HepG2 (cell line): ENCODE data around the gene DQX1. TPM values are rescaled to one million over a fixed set of nuclear protein-coding genes. Genes with fewer than 3 reads are reported as not detected.
A peak's percentile ranks its signal among the peaks of the same experiment; 100 is the strongest.

Experiments
- EZH2 ChIP-seq: conservative IDR thresholded peaks from 2 replicates; pipeline ENCODE4 v1.6.1; 2012; ENCODE audit warnings: mild to moderate bottlenecking, low read depth, low read length, moderate library complexity
- HNF1A ChIP-seq, 2 experiments: sonication (generic) in 1 of 2; formaldehyde crosslinking in 1 of 2; IDR thresholded peaks; 2 replicates each; pipeline versions ENCODE4 v1.4.0 to v1.6.1; 2016 to 2020; ENCODE audit warnings: borderline replicate concordance in 1 of 2, low read depth in 1 of 2, mild to moderate bottlenecking in 1 of 2, missing genetic modification reagents in 1 of 2
- KMT2A ChIP-seq: sonication (generic); formaldehyde crosslinking; IDR thresholded peaks from 2 replicates; pipeline ENCODE4 v1.4.0; 2020; ENCODE audit warnings: missing genetic modification reagents
- MTERF4 ChIP-seq: sonication (generic); formaldehyde crosslinking; IDR thresholded peaks from 2 replicates; pipeline ENCODE4 v1.8.0; 2023; ENCODE audit warnings: mild to moderate bottlenecking, missing genetic modification reagents
- RFXAP ChIP-seq: sonication (generic); formaldehyde crosslinking; IDR thresholded peaks from 2 replicates; pipeline ENCODE4 v1.4.0; 2020; ENCODE audit warnings: missing genetic modification reagents, borderline replicate concordance
- SMAD1 ChIP-seq: sonication (generic); formaldehyde crosslinking; IDR thresholded peaks from 2 replicates; pipeline ENCODE4 v1.4.0; 2020; ENCODE audit warnings: missing genetic modification reagents, low read depth, mild to moderate bottlenecking, borderline replicate concordance
- THAP11 ChIP-seq: IDR thresholded peaks from 2 replicates; pipeline ENCODE4 v1.6.1; 2016; ENCODE audit warnings: missing biosample characterization, missing genetic modification reagents
- ZBED4 ChIP-seq: sonication (generic); formaldehyde crosslinking; IDR thresholded peaks from 2 replicates; pipeline ENCODE4 v1.4.0; 2020; ENCODE audit warnings: missing genetic modification reagents, borderline replicate concordance
- ZBTB37 ChIP-seq: sonication (generic); formaldehyde crosslinking; IDR thresholded peaks from 2 replicates; pipeline ENCODE4 v1.4.0; 2020; ENCODE audit warnings: mild to moderate bottlenecking, missing genetic modification reagents
- ZNF160 ChIP-seq: sonication (generic); formaldehyde crosslinking; IDR thresholded peaks from 2 replicates; pipeline ENCODE4 v1.8.0; 2022; ENCODE audit warnings: mild to moderate bottlenecking, inconsistent platforms, missing genetic modification reagents
- ZNF264 ChIP-seq: sonication (generic); formaldehyde crosslinking; IDR thresholded peaks from 2 replicates; pipeline ENCODE4 v1.4.0; 2020; ENCODE audit warnings: missing genetic modification reagents
- ZNF331 ChIP-seq: sonication (generic); formaldehyde crosslinking; IDR thresholded peaks from 2 replicates; pipeline ENCODE4 v1.4.0; 2020; ENCODE audit warnings: missing genetic modification reagents
- ZNF501 ChIP-seq: sonication (generic); formaldehyde crosslinking; IDR thresholded peaks from 2 replicates; pipeline ENCODE4 v1.5.1; 2020; ENCODE audit warnings: mild to moderate bottlenecking, moderate library complexity, missing genetic modification reagents
- ZNF691 ChIP-seq: sonication (generic); formaldehyde crosslinking; IDR thresholded peaks from 2 replicates; pipeline ENCODE4 v1.4.0; 2020; ENCODE audit warnings: missing genetic modification reagents, low read depth, mild to moderate bottlenecking, borderline replicate concordance
- ZNF850 ChIP-seq: sonication (generic); formaldehyde crosslinking; conservative IDR thresholded peaks from 2 replicates; pipeline ENCODE4 v1.9.0; 2021; ENCODE audit warnings: mild to moderate bottlenecking, missing genetic modification reagents
- polyA plus RNA-seq, 8 experiments: library from polyadenylated mRNA; depleted of rRNA in 3 of 8; stranded (reverse) in 7 of 8; unstranded in 1 of 8; fragments of >200 nt; fragmentation: Illumina TruSeq in 4 of 8; extraction: Trizol in 4 of 8; gene quantifications; 2 replicates each; pipeline versions ENCODE4 v1.2.1 to v1.2.3, GENCODE V29; 2011 to 2016; ENCODE audit warnings: low read depth in 4 of 8, missing spikeins in 1 of 8, mixed read lengths in 1 of 8; ENCODE audit not compliant: insufficient read depth in 1 of 8
- total RNA-seq, 5 experiments: library from RNA; depleted of rRNA; stranded (reverse); fragments of >200 nt; fragmentation: Illumina TruSeq; extraction: Trizol; gene quantifications; 2 replicates each; pipeline ENCODE4 v1.2.3, GENCODE V29; 2016; ENCODE audit warnings: low read depth in 1 of 5

The DQX1 gene
- total and polyA plus RNA-seq, 2 of the 13 experiments (the other 11 are each of a cell fraction or from before 2014, with no cell fraction given), result 27.6 to 89.8 TPM

GRCh38 chr2:74499267-74499939, 26.6 kb downstream of the DQX1 start, which contains the start of gene LBX2 (continued):
- TF ChIP-seq ZBTB37, result no peak
- TF ChIP-seq ZNF160 (CRISPR knock-in tag), result 0 out of 2 replicates have a peak, but pooled peaks have one; percentile 36
- TF ChIP-seq THAP11 (CRISPR knock-in tag), result no peak
- TF ChIP-seq ZNF691 (CRISPR knock-in tag), result no peak
- TF ChIP-seq ZNF264 (CRISPR knock-in tag), result no peak
- TF ChIP-seq ZNF501 (CRISPR knock-in tag), result no peak
- no peak for TF ChIP-seq HNF1A (IDR thresholded peaks at IDR 0.05; ENCODE audit: low read depth)
- TF ChIP-seq HNF1A (CRISPR knock-in tag; IDR thresholded peaks at IDR 0.05; ENCODE audit: borderline replicate concordance), result no peak
- TF ChIP-seq ZNF331 (CRISPR knock-in tag), result no peak
- 0 out of 2 replicates have a peak, but pooled peaks have one; percentile 40 for TF ChIP-seq SMAD1 (CRISPR knock-in tag)
- TF ChIP-seq ZNF850 (CRISPR knock-in tag), result no peak
- peak; percentile 15; the same call in 1 of the 2 replicates for TF ChIP-seq RFXAP (CRISPR knock-in tag)
- TF ChIP-seq KMT2A (CRISPR knock-in tag), result no peak; the same call in 1 of the 2 replicates
- TF ChIP-seq EZH2, result no peak
- no peak for TF ChIP-seq ZBED4
- no peak for TF ChIP-seq MTERF4 (CRISPR knock-in tag)
